ENCODE results near the gene INSIG2.

Gene INSIG2

GRCh38 chr2:118051826-118052358 is 36.4 kb upstream of the INSIG2 start:
- TF ChIP-seq JUND (IDR thresholded peaks at IDR 0.05; ENCODE audit: low read depth): no peak
- in situ Hi-C loops (cut with HindIII; ENCODE audit: low pct_unique_long_range_greater_than_20kb, low sequenced_read_pairs): no loop called here
- DNase-seq (ENCODE audit: low read depth in 1 of 2, low spot score in 1 of 2): no peak

DNA sequence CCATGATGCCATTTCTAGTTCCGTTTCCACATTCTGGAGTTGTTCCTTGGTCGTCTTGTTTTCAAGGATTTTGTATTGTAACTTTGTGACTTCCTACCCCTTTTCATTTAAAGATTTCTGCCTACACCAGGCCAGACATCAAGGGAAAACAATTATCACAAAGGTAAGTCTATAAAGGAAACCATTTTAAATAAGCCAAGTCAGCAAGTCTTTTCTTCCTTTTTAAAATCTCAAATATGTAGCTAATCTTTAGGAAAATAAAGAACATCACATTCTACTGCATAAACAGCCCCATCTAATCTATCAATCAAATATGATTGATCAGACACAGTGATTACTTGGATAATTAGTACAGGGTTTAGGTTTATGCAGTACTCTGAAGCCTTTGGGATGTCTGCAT is 35.8 kb upstream of the INSIG2 start:
- TF ChIP-seq JUND (IDR thresholded peaks at IDR 0.05; ENCODE audit: low read depth): no peak
- no peak for DNase-seq (ENCODE audit: low read depth in 1 of 2, low spot score in 1 of 2)
- in situ Hi-C loops (cut with HindIII; ENCODE audit: low pct_unique_long_range_greater_than_20kb, low sequenced_read_pairs): no loop called here

GRCh38 chr2:118053681-118054080 is 34.6 kb upstream of the INSIG2 start:
- no peak for TF ChIP-seq JUND (IDR thresholded peaks at IDR 0.05; ENCODE audit: low read depth)
- in situ Hi-C loops (cut with HindIII; ENCODE audit: low pct_unique_long_range_greater_than_20kb, low sequenced_read_pairs): no loop called here
- no peak for DNase-seq (ENCODE audit: low read depth in 1 of 2, low spot score in 1 of 2)

DNA sequence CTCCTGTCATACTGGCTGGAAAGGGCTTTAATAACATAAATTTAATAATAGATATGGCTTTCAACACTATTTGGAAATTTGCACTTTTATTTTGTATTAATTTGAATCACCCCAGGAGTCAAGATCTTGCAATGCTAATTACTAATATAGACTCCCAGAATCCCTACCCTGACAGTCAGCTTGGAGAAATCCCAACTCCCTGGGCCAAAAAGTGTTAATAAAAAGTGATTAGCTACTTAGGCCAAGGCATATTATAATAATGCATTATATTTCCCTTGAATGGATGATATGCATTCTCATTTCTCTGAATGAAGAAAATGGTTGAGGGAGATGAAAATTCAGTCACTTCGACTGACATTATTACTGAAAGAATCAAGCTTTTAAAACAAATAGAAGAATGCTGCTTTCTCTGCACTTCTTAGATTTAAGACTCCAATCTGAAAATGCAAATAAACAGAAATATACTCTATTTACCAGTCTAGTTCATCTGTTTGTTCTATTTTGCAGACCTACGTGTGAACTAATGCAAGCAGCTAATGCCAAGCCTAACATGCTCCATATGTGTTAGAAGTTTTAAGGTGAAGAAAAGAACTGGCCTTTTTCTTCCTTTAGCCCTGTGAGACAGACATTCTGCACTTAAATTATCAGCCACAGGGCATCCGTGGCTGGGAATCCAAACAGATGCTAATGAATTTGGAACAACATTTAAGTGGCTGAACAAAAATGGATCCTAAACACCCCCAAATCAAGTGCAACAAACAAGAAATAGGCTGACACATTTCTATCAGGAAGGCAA is 33.9 kb upstream of the INSIG2 start:
- no peak for TF ChIP-seq JUND (IDR thresholded peaks at IDR 0.05; ENCODE audit: low read depth)
- in situ Hi-C loops (cut with HindIII; ENCODE audit: low pct_unique_long_range_greater_than_20kb, low sequenced_read_pairs): no loop called here
- no peak for DNase-seq (ENCODE audit: low read depth in 1 of 2, low spot score in 1 of 2)

- in situ Hi-C loops (cut with HindIII; ENCODE audit: low pct_unique_long_range_greater_than_20kb, low sequenced_read_pairs): no loop called here
- no peak for TF ChIP-seq JUND (IDR thresholded peaks at IDR 0.05; ENCODE audit: low read depth)
- DNase-seq (ENCODE audit: low read depth in 1 of 2, low spot score in 1 of 2): no peak
Measured at GRCh38 chr2:118055512-118056164, 32.6 kb upstream of the INSIG2 start.

GRCh38 chr2:118056165-118056534 is 32.1 kb upstream of the INSIG2 start:
- DNase-seq (ENCODE audit: low read depth in 1 of 2, low spot score in 1 of 2): no peak
- in situ Hi-C loops (cut with HindIII; ENCODE audit: low pct_unique_long_range_greater_than_20kb, low sequenced_read_pairs): no loop called here
- TF ChIP-seq JUND (IDR thresholded peaks at IDR 0.05; ENCODE audit: low read depth): no peak

DNA sequence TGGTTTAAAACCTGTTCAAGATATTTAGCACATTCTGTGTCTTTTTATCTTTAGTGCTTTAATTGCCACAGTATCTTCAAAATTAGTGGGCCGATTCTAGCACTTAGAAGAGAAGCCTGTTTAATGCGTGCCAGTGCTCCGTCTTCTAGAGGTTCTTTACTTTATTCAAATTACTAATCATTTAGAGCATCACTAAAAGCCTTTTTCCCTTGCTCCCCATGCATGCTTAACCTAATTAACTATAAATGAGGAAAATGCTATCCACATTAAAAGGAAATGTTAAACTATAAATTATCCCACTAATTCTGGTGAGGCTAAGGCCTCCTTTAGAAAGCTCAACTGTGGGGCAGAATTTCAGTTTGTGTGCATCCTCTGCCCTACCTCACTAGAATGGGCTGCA is 31.5 kb upstream of the INSIG2 start:
- no peak for DNase-seq (ENCODE audit: low read depth in 1 of 2, low spot score in 1 of 2)
- no peak for TF ChIP-seq JUND (IDR thresholded peaks at IDR 0.05; ENCODE audit: low read depth)
- in situ Hi-C loops (cut with HindIII; ENCODE audit: low pct_unique_long_range_greater_than_20kb, low sequenced_read_pairs): no loop called here

- in situ Hi-C loops (cut with HindIII; ENCODE audit: low pct_unique_long_range_greater_than_20kb, low sequenced_read_pairs): no loop called here
- no peak for DNase-seq (ENCODE audit: low read depth in 1 of 2, low spot score in 1 of 2)
- no peak for TF ChIP-seq JUND (IDR thresholded peaks at IDR 0.05; ENCODE audit: low read depth)
Measured at GRCh38 chr2:118058951-118059350, 29.3 kb upstream of the INSIG2 start.

- DNase-seq (ENCODE audit: low read depth in 1 of 2, low spot score in 1 of 2): no peak
- no peak for TF ChIP-seq JUND (IDR thresholded peaks at IDR 0.05; ENCODE audit: low read depth)
- in situ Hi-C loops (cut with HindIII; ENCODE audit: low pct_unique_long_range_greater_than_20kb, low sequenced_read_pairs): no loop called here
Measured at GRCh38 chr2:118059919-118060478, 28.3 kb upstream of the INSIG2 start.

DNA sequence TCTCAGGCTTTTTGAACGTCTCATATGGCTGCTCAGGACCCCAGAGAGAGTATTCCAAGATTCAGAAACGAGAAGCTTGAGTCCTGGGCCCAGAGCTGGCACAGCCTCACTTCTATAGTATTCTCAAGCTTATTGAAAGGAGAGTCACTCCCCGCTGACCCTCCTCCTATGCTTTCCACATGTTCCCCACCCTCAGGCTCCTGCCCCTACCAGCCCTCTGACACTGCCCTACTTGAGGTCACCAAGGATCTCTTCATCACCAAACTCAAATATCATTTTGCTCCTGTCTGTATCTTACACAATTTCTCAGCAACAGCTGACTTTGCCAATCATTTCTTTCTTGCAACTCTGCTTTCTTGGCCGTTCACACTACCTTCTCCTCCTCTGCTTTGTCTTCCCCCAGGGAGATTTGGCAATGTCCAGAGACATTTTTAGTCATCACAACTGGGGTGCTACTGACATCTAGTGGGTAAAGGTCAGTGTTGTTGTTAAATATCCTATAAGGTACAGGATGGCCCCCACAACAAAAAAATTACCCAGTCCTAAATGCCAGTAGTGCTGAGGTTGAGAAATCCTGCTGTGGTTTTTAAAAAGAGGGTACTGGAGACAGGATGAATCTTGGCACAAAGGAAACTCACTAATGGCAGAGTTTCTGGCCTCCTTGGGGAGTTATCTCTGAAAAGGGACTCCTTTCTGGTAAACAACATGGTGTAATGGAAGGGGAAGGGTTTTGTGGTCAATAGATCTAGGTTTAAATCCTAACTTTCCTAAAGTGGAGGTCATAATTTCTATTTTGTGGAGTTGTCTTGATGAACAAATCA is 26.9 kb upstream of the INSIG2 start:
- DNase-seq (ENCODE audit: low read depth in 1 of 2, low spot score in 1 of 2): peak in 1 of 2 experiments; percentile 81
- TF ChIP-seq JUND (IDR thresholded peaks at IDR 0.05; ENCODE audit: low read depth): no peak
- in situ Hi-C loops (cut with HindIII; ENCODE audit: low pct_unique_long_range_greater_than_20kb, low sequenced_read_pairs): no loop called here

- TF ChIP-seq JUND (IDR thresholded peaks at IDR 0.05; ENCODE audit: low read depth): no peak
- DNase-seq (ENCODE audit: low read depth in 1 of 2, low spot score in 1 of 2): no peak
- in situ Hi-C loops (cut with HindIII; ENCODE audit: low pct_unique_long_range_greater_than_20kb, low sequenced_read_pairs): no loop called here
Measured at GRCh38 chr2:118062048-118062447, 26.2 kb upstream of the INSIG2 start.

DNA sequence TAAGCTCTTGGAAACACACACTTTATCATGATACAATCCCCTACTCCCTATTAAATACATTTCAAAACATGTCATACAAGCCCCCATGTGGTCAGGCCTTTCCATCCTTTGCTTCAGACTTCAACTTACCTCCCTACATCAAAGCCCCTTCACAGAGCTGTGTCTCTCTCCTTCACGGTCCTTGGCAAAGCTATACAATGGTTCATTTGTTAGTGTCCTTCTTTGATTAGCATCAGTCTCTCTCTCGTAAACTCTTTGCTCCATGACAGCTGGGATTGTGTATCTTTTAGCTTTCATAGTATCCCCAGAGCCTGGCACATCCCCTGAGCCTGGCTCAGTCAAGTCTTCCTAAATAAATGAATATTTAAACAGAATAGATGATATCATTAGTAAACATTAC is 25.6 kb upstream of the INSIG2 start:
- in situ Hi-C loops (cut with HindIII; ENCODE audit: low pct_unique_long_range_greater_than_20kb, low sequenced_read_pairs): no loop called here
- no peak for TF ChIP-seq JUND (IDR thresholded peaks at IDR 0.05; ENCODE audit: low read depth)

More for the DNA sequence above, 25.6 kb upstream of the INSIG2 start:
- no peak for DNase-seq (ENCODE audit: low read depth in 1 of 2, low spot score in 1 of 2)

All from T47D (cell line).